PC-3 (cell line): Measurements from ENCODE around the gene AHNAK. TPM values are rescaled to one million over a fixed set of nuclear protein-coding genes. Genes with fewer than 3 reads are reported as not detected.

Experiments used
- ATAC-seq: fragments of 200-7000 bp; cut with Tn5 transposase; 2 replicates; pipeline ENCODE4 v1.9.1; 2020; ENCODE audit warnings: mild to moderate bottlenecking, moderate library complexity
- BruUV-seq: library from RNA; stranded (reverse); fragments of 400-500 nt; replicated peaks from 2 replicates; lab custom pipeline; 2021; lab: Mats Ljungman, UMichigan
- CTCF ChIA-PET: fragments of 300-600 bp; sonication (Branson Sonifier 250); formaldehyde crosslinking; loops from one replicate; lab custom pipeline; 2022; ENCODE audit warnings: antibody characterized with exemption; lab: Charles Lee
- POLR2A ChIA-PET: fragments of 300-600 bp; sonication (Branson Sonifier 250); formaldehyde crosslinking; loops from one replicate; lab custom pipeline; 2022; ENCODE audit warnings: antibody characterized with exemption; ENCODE audit not compliant: unreplicated experiment; lab: Charles Lee
- DNase-seq: peaks from one replicate; pipeline ENCODE4 v3.0.0-alpha.2; 2015
- H2AFZ ChIP-seq: fragments of 300-600 bp; sonication (generic); 2 replicates; pipeline ENCODE4 v1.6.0; 2016; ENCODE audit warnings: antibody characterized with exemption, low read length
- H3F3A ChIP-seq: fragments of 300-600 bp; sonication (generic); one replicate; pipeline ENCODE4 v1.6.0; 2017; ENCODE audit warnings: antibody characterized with exemption, low read length, control low read depth, mild to moderate bottlenecking; ENCODE audit not compliant: unreplicated experiment
- H3K27ac ChIP-seq: fragments of 300-600 bp; sonication (generic); 2 replicates; pipeline ENCODE4 v1.5.1; 2016; ENCODE audit warnings: mild to moderate bottlenecking, low read length
- H3K27me3 ChIP-seq: fragments of 300-600 bp; sonication (generic); 2 replicates; pipeline ENCODE4 v1.6.1; 2016; ENCODE audit warnings: low read length, mixed read lengths
- H3K36me3 ChIP-seq: fragments of 300-600 bp; sonication (generic); 2 replicates; pipeline ENCODE4 v1.6.1; 2016; ENCODE audit warnings: low read depth, mixed run types, low read length, mixed read lengths
- H3K4me1 ChIP-seq: fragments of 300-600 bp; sonication (generic); 2 replicates; pipeline ENCODE4 v1.5.1; 2016; ENCODE audit warnings: low read length; ENCODE audit not compliant: insufficient read depth
- H3K4me2 ChIP-seq: fragments of 300-600 bp; sonication (generic); 2 replicates; pipeline ENCODE4 v1.6.0; 2016; ENCODE audit warnings: low read length
- H3K4me3 ChIP-seq: fragments of 300-600 bp; sonication (generic); 2 replicates; pipeline ENCODE4 v1.5.1; 2016; ENCODE audit warnings: mild to moderate bottlenecking, low read length, mixed read lengths
- H3K79me2 ChIP-seq: fragments of 300-600 bp; sonication (generic); 2 replicates; pipeline ENCODE4 v1.6.1; 2017; ENCODE audit warnings: low read length, mixed read lengths
- H3K9ac ChIP-seq: fragments of 300-600 bp; sonication (generic); 2 replicates; pipeline ENCODE4 v1.6.0; 2016; ENCODE audit warnings: mild to moderate bottlenecking, low read length
- H3K9me2 ChIP-seq: fragments of 300-600 bp; sonication (generic); replicated peaks from 2 replicates; pipeline ENCODE4 v1.6.1; 2016; ENCODE audit warnings: mixed run types, low read length, mixed read lengths
- H3K9me3 ChIP-seq: fragments of 300-600 bp; sonication (generic); 2 replicates; pipeline ENCODE4 v1.6.1; 2016; ENCODE audit warnings: low read length, mixed read lengths
- H4K20me1 ChIP-seq: fragments of 300-600 bp; sonication (generic); 2 replicates; pipeline ENCODE4 v1.6.1; 2016; ENCODE audit warnings: low read length, mixed read lengths
- CTCF ChIP-seq: fragments of 300-600 bp; sonication (generic); conservative IDR thresholded peaks from 2 replicates; pipeline ENCODE4 v1.5.1; 2017; ENCODE audit warnings: antibody characterized with exemption, low read depth, mild to moderate bottlenecking, low read length
- EZH2 ChIP-seq: fragments of 300-600 bp; sonication (generic); IDR thresholded peaks from one replicate; pipeline ENCODE4 v1.6.1; 2017; ENCODE audit warnings: antibody characterized with exemption, mild to moderate bottlenecking, low read length; ENCODE audit not compliant: unreplicated experiment
- EZH2phosphoT487 ChIP-seq: fragments of 300-600 bp; sonication (generic); IDR thresholded peaks from 2 replicates; pipeline ENCODE4 v1.6.1; 2018; ENCODE audit warnings: mild to moderate bottlenecking, antibody characterized with exemption, low read length, borderline replicate concordance
- intact Hi-C: fragments of 100-400 bp; cut with micrococcal nuclease; formaldehyde crosslinking; loops from 2 replicates; pipeline ENCODE4 v1.9.0; 2023
- total RNA-seq: library from RNA; depleted of rRNA; stranded (reverse); fragments of >200 nt; gene quantifications from 2 replicates; pipeline ENCODE4 v1.2.3, GENCODE V29; 2014

AHNAK gene
- total RNA-seq, 1 experiment from 2014 or later = 287 TPM

GRCh38 chr11:62516736-62517371, 29.8 kb downstream of the AHNAK start:
- H3K9me2 ChIP-seq = no peaks in the 10 kb centered on the region
- no peaks in the 10 kb centered on the region for H3K4me1 ChIP-seq
- no peak for DNase-seq
- no peaks in the 10 kb centered on the region for H3F3A ChIP-seq
- intact Hi-C loops = no loop called here
- H3K27me3 ChIP-seq = no peaks in the 10 kb centered on the region
- CTCF ChIA-PET = no interaction called here
- H2AFZ ChIP-seq = no peak overlapping the region
- BruUV-seq = no TSS peak
- peaks cover 40% of the 10 kb centered on the region for H3K36me3 ChIP-seq
- H4K20me1 ChIP-seq = no peaks in the 10 kb centered on the region; the same call in 1 of the 2 replicates
- POLR2A ChIA-PET = no interaction called here
- H3K9ac ChIP-seq = no peak overlapping the region
- no peak for TF ChIP-seq EZH2phosphoT487
- no peak overlapping the region for H3K4me3 ChIP-seq
- no peak overlapping the region for H3K4me2 ChIP-seq
- no peak for ATAC-seq
- H3K79me2 ChIP-seq = peaks cover 8% of the 10 kb centered on the region; the same call in 1 of the 2 replicates
- no peaks in the 10 kb centered on the region for H3K9me3 ChIP-seq
- H3K27ac ChIP-seq = no peak overlapping the region

GRCh38 chr11:62514151-62514550, 32.5 kb downstream of the AHNAK start:
- H3K27ac ChIP-seq = no peak overlapping the region
- POLR2A ChIA-PET = interaction anchor here (0.5 kb wide), 1 partner anchor 380 kb away, joined by 47 read pairs; no protein-coding TSS in a partner anchor

GRCh38 chr11:62513626-62514025, 33.0 kb downstream of the AHNAK start:
- TF ChIP-seq EZH2phosphoT487 = no peak
- no peak for TF ChIP-seq CTCF
- TF ChIP-seq EZH2 = no peak
- Histone ChIP-seq H3K9ac (no peak overlapping the region), H3K4me3 (no peak overlapping the region), H3K9me2 (no peaks in the 10 kb centered on the region), H3K4me2 (no peak overlapping the region), H4K20me1 (no peaks in the 10 kb centered on the region), H3K36me3 (peaks cover 17% of the 10 kb centered on the region), H3K27me3 (no peaks in the 10 kb centered on the region), H2AFZ (no peak overlapping the region), H3K9me3 (no peaks in the 10 kb centered on the region), H3K4me1 (peaks cover 17% of the 10 kb centered on the region), H3F3A (no peaks in the 10 kb centered on the region), H3K27ac (no peak overlapping the region), H3K79me2 (no peaks in the 10 kb centered on the region)
- no TSS peak for BruUV-seq
- no peak for DNase-seq
- intact Hi-C loops = no loop called here
- ChIA-PET POLR2A (no interaction called here), CTCF (no interaction called here)
- no peak for ATAC-seq

More at GRCh38 chr11:62514151-62514550, 32.5 kb downstream of the AHNAK start:
- H3K4me3 ChIP-seq = no peak overlapping the region
- H3K9ac ChIP-seq = no peak overlapping the region
- BruUV-seq = no TSS peak
- H3K9me3 ChIP-seq = no peaks in the 10 kb centered on the region
- H3K79me2 ChIP-seq = peaks cover 1% of the 10 kb centered on the region; the same call in 1 of the 2 replicates
- no peak for TF ChIP-seq EZH2phosphoT487
- TF ChIP-seq CTCF = no peak
- no peak for TF ChIP-seq EZH2
- H3K36me3 ChIP-seq = peaks cover 22% of the 10 kb centered on the region
- H3K9me2 ChIP-seq = no peaks in the 10 kb centered on the region
- H3K4me2 ChIP-seq = no peak overlapping the region
- H3F3A ChIP-seq = no peaks in the 10 kb centered on the region
- H3K4me1 ChIP-seq = peaks cover 12% of the 10 kb centered on the region
- no peaks in the 10 kb centered on the region for H4K20me1 ChIP-seq
- DNase-seq = no peak
- CTCF ChIA-PET = no interaction called here
- no peaks in the 10 kb centered on the region for H3K27me3 ChIP-seq
- intact Hi-C loops = no loop called here
- H2AFZ ChIP-seq = no peak overlapping the region
- ATAC-seq = no peak; the same call in 1 of the 2 replicates
